Measurements from ENCODE around the gene PLCH2.

The PLCH2 gene

DNA sequence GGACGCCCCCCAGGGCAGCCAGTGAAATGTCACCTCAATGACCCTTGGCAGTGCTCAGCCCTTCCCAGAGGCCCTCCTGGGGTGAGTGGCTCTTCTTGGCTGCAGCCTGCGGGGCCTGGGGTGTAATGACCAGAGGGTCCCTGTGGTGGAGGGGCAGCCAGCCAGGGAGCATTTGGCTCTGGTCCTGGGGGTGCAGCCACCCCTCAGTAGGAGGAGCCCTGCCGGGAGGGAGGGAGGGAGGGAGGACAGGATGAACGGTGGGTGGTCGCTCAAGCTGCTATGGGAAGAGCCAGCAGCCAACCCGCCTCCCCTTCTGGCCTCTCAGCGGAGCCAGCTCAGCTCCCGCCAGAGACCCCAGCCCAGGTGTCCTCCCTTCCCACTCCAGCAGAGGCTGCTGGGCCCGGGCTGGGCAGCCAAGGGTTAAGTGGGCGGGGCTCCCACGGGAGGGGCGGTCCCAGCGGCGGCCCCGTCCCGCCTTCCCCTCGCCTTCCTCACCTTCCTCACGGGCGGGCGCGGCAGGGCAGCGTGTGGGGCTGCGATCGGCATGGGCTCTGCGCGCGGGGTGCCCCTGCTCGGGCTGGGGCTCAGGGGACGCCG is 9.0 kb upstream of the PLCH2 start:
- Histone ChIP-seq H3K4me1 (ENCODE audit: low read depth, poor library complexity, severe bottlenecking) (peaks cover 7% of the 10 kb centered on the region), H3K4me3 (IDR thresholded peaks at IDR 0.05; ENCODE audit: insufficient read depth, low read depth, low read length) (no peak overlapping the region), H3K9ac (no peak overlapping the region), H3K4me2 (no peak overlapping the region), H2AFZ (ENCODE audit: low read depth) (no peak overlapping the region), H3K27me3 (ENCODE audit: insufficient read depth, low read depth) (peaks cover 90% of the 10 kb centered on the region), H3K36me3 (ENCODE audit: insufficient read depth) (no peaks in the 10 kb centered on the region), H3K27ac (no peak overlapping the region), H3K79me2 (ENCODE audit: insufficient read depth, low read depth) (no peaks in the 10 kb centered on the region), H4K20me1 (ENCODE audit: insufficient read depth) (no peaks in the 10 kb centered on the region)
- TF ChIP-seq CTCF (conservative IDR thresholded peaks at IDR 0.05; ENCODE audit: low read depth, low read length): no peak

- Histone ChIP-seq H3K79me2 (ENCODE audit: insufficient read depth, low read depth) (no peaks in the 10 kb centered on the region), H3K27ac (no peak overlapping the region), H3K27me3 (ENCODE audit: insufficient read depth, low read depth) (peaks cover 93% of the 10 kb centered on the region), H3K36me3 (ENCODE audit: insufficient read depth) (no peaks in the 10 kb centered on the region), H4K20me1 (ENCODE audit: insufficient read depth) (no peaks in the 10 kb centered on the region), H3K4me2 (no peak overlapping the region), H3K4me1 (ENCODE audit: low read depth, poor library complexity, severe bottlenecking) (peaks cover 5% of the 10 kb centered on the region), H2AFZ (ENCODE audit: low read depth) (no peak overlapping the region), H3K4me3 (IDR thresholded peaks at IDR 0.05; ENCODE audit: insufficient read depth, low read depth, low read length) (no peak overlapping the region), H3K9ac (no peak overlapping the region)
- no peak for TF ChIP-seq CTCF (conservative IDR thresholded peaks at IDR 0.05; ENCODE audit: low read depth, low read length)
Observed at GRCh38 chr1:2468041-2468472, 8.0 kb upstream of the PLCH2 start.

GRCh38 chr1:2468540-2468939 is 7.5 kb upstream of the PLCH2 start:
- Histone ChIP-seq H3K36me3 (ENCODE audit: insufficient read depth) (no peaks in the 10 kb centered on the region), H3K79me2 (ENCODE audit: insufficient read depth, low read depth) (no peaks in the 10 kb centered on the region), H3K4me3 (IDR thresholded peaks at IDR 0.05; ENCODE audit: insufficient read depth, low read depth, low read length) (no peak overlapping the region), H3K27ac (no peak overlapping the region), H2AFZ (ENCODE audit: low read depth) (no peak overlapping the region), H3K4me1 (ENCODE audit: low read depth, poor library complexity, severe bottlenecking) (peaks cover under 1% of the 10 kb centered on the region), H3K4me2 (no peak overlapping the region), H3K9ac (no peak overlapping the region), H3K27me3 (ENCODE audit: insufficient read depth, low read depth) (peaks cover 93% of the 10 kb centered on the region), H4K20me1 (ENCODE audit: insufficient read depth) (no peaks in the 10 kb centered on the region)
- no peak for TF ChIP-seq CTCF (conservative IDR thresholded peaks at IDR 0.05; ENCODE audit: low read depth, low read length)

- Histone ChIP-seq H3K4me1 (ENCODE audit: low read depth, poor library complexity, severe bottlenecking) (no peaks in the 10 kb centered on the region), H3K4me2 (no peak overlapping the region), H3K36me3 (ENCODE audit: insufficient read depth) (no peaks in the 10 kb centered on the region), H3K9ac (no peak overlapping the region), H2AFZ (ENCODE audit: low read depth) (no peak overlapping the region), H3K4me3 (IDR thresholded peaks at IDR 0.05; ENCODE audit: insufficient read depth, low read depth, low read length) (no peak overlapping the region), H4K20me1 (ENCODE audit: insufficient read depth) (no peaks in the 10 kb centered on the region), H3K27me3 (ENCODE audit: insufficient read depth, low read depth) (peaks cover 93% of the 10 kb centered on the region), H3K79me2 (ENCODE audit: insufficient read depth, low read depth) (no peaks in the 10 kb centered on the region), H3K27ac (no peak overlapping the region)
- TF ChIP-seq CTCF (conservative IDR thresholded peaks at IDR 0.05; ENCODE audit: low read depth, low read length): no peak
Observed at GRCh38 chr1:2469103-2469940, 6.8 kb upstream of the PLCH2 start.

All from KMS-11 (cell line).